Measurements from ENCODE around the gene OLFM3. TPM values are rescaled to one million over a fixed set of nuclear protein-coding genes. Genes with fewer than 3 reads are reported as not detected.

The OLFM3 gene
- total RNA-seq, 1 experiment from 2014 or later, result 0.26 TPM

- Histone ChIP-seq H4K91ac (ENCODE audit: insufficient read length, low read depth, low read length) (no peak overlapping the region), H3K23ac (ENCODE audit: insufficient read length, low read depth, low read length) (no peak overlapping the region), H3K9ac (ENCODE audit: extremely low read depth, insufficient read length, low read length) (no peak overlapping the region), H3K79me2 (ENCODE audit: insufficient read depth, low read length) (no peaks in the 10 kb centered on the region), H3K4me1 (ENCODE audit: insufficient read depth, low read length) (no peaks in the 10 kb centered on the region), H3K9me3 (ENCODE audit: control insufficient read depth, low read depth, low read length) (no peaks in the 10 kb centered on the region), H3K23me2 (ENCODE audit: insufficient read length, low read depth, low read length, poor library complexity, severe bottlenecking) (no peaks in the 10 kb centered on the region), H3K18ac (ENCODE audit: insufficient read length, low read depth, low read length) (no peak overlapping the region), H3K4me2 (ENCODE audit: insufficient read depth, insufficient read length, low read length) (no peak overlapping the region), H3K14ac (ENCODE audit: insufficient read depth, low read length) (no peak overlapping the region), H2AK5ac (ENCODE audit: insufficient read length, low read length) (no peak overlapping the region), H3K4ac (ENCODE audit: low read depth, low read length) (no peak overlapping the region), H4K20me1 (ENCODE audit: control insufficient read depth, insufficient read depth, insufficient read length) (no peaks in the 10 kb centered on the region), H2AFZ (ENCODE audit: low read length) (no peak overlapping the region), H2BK20ac (ENCODE audit: low read depth, low read length, poor library complexity, severe bottlenecking) (no peak overlapping the region), H3K79me1 (ENCODE audit: insufficient read depth, low read depth, low read length, poor library complexity, severe bottlenecking) (no peaks in the 10 kb centered on the region), H2BK5ac (ENCODE audit: insufficient read length, low read length) (no peak overlapping the region), H4K5ac (ENCODE audit: insufficient read length, low read depth, low read length) (no peak overlapping the region), H2BK12ac (ENCODE audit: insufficient read length, low read depth, low read length) (no peak overlapping the region), H2BK15ac (ENCODE audit: low read depth, low read length) (no peak overlapping the region), H3K27ac (ENCODE audit: insufficient read length, low read depth, low read length) (no peak overlapping the region), H2BK120ac (ENCODE audit: low read depth, low read length, poor library complexity, severe bottlenecking) (no peak overlapping the region), H3K27me3 (ENCODE audit: insufficient read depth, low read length) (no peaks in the 10 kb centered on the region), H3T11ph (ENCODE audit: low read length) (no peak overlapping the region), H4K8ac (replicated peaks; ENCODE audit: insufficient read length, low read depth, low read length) (no peak overlapping the region), H3K56ac (ENCODE audit: insufficient read length, low read depth, low read length) (no peak overlapping the region)
- WGBS (ENCODE audit: extremely low coverage, insufficient read length, low lambda C conversion rate), result no CpG with 5 or more reads among the region's 1 CpG
- DNase-seq, result no peak
- H3K36me3 Mint-ChIP-seq (ENCODE audit: insufficient read depth in 1 of 3, low read depth in 3 of 3), result peaks cover 0 to 7% (median 5%) of the 10 kb centered on the region in 3 experiments; a peak in 4 of 7 replicates
- peaks cover 7 to 8% of the 10 kb centered on the region in 2 experiments for H3K9me3 Mint-ChIP-seq
- no peak overlapping the region for H3K27ac Mint-ChIP-seq
- H3K27me3 Mint-ChIP-seq (ENCODE audit: low read depth), result no peaks in the 10 kb centered on the region; the same call in 1 of the 2 replicates
- peaks cover 17 to 22% of the 10 kb centered on the region in 2 experiments for H3K4me1 Mint-ChIP-seq
- no peak for TF ChIP-seq CTCF (conservative IDR thresholded peaks at IDR 0.05)
- H3K4me3 Mint-ChIP-seq, result no peak overlapping the region
Measured at GRCh38 chr1:101928829-101929228, 67.9 kb downstream of the OLFM3 start.
